Body of pancreas (tissue), 4 donors: Measurements from ENCODE around the gene AGBL4.

Experiments
- CTCF ChIP-seq, 7 experiments: fragments of 450-650 bp in 4 of 7; fragments of 200-600 bp in 3 of 7; sonication (generic) in 3 of 7; IDR thresholded peaks; one replicate each; pipeline ENCODE4 v1.5.1; 2016 to 2019; ENCODE audit warnings: antibody characterized with exemption in 7 of 7
- POLR2A ChIP-seq, 3 donors: fragments of 450-650 bp; IDR thresholded peaks; one replicate each; pipeline ENCODE4 v1.6.1; 2016; ENCODE audit warnings: antibody characterized with exemption in 3 of 3, mild to moderate bottlenecking in 2 of 3

GRCh38 chr1:48940962-48941732 is 1082.6 kb downstream of the AGBL4 start:
- no peak for TF ChIP-seq CTCF (IDR thresholded peaks at IDR 0.05)
- TF ChIP-seq POLR2A (IDR thresholded peaks at IDR 0.05) = no peak
